CD4-positive, alpha-beta T cell treated with Interleukin-17A for 1 hour (primary cell): ENCODE results near the gene ASTE1.
A peak's percentile ranks its signal among the peaks of the same experiment; 100 is the strongest.

Source experiments
- DNase-seq: peaks from one replicate; pipeline ENCODE4 v3.0.0-alpha.2; 2020

Gene ASTE1, protein sequence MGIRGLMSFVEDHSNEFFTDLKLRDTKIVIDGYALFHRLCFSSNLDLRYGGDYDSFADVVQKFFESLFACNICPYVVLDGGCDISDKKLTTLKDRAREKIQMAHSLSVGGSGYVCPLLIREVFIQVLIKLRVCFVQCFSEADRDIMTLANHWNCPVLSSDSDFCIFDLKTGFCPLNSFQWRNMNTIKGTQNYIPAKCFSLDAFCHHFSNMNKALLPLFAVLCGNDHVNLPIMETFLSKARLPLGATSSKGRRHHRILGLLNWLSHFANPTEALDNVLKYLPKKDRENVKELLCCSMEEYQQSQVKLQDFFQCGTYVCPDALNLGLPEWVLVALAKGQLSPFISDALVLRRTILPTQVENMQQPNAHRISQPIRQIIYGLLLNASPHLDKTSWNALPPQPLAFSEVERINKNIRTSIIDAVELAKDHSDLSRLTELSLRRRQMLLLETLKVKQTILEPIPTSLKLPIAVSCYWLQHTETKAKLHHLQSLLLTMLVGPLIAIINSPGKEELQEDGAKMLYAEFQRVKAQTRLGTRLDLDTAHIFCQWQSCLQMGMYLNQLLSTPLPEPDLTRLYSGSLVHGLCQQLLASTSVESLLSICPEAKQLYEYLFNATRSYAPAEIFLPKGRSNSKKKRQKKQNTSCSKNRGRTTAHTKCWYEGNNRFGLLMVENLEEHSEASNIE

DNA sequence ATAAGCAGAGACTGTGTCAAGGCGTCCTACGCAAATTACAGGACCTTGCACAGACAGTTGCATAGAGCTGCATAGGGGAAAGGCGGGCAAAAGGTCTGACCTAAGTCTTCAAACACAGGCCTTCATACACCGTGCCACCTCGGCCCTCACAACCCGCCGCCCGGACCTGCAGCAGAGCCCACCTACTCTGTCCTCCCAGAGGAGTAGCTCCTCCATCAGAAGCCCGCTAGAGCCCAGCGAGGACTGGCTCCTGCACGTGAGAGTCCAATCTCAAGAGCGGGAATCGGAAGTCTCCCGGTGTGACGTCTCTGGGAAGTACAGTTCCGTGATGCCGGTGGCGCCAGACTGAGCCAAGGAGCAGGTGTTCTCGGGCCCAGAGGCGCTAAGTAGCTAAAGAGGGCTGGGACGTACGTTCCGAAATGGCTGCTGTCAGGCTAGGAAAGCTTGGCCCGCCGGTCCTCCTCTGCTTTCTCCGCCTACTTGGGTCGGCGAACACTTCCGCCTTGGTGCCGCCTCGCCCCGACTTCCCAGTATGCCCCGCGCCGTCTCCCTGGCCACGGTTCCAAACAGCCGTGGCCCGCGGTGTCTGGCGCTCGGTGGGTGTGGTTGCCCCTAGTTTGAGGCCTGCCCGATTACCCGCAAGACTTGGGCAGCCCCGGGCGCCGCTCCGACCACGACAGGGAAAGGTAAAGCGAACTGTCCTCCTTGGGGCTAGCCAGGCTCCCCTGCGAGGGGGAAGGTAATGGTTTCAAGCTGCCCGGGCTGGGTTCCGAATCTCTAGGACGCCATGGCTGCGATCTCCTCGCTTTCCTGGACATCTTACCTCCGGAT, at the start of gene ASTE1, which contains the start of gene NEK11:
Gene ASTE1, minus strand, starts transcription at position 505 of the 831 bp plus-strand sequence. CDS start 1,519 bp downstream, outside the sequence.
Gene NEK11, plus strand, starts transcription at position 557 of the 831 bp plus-strand sequence. CDS start 2,832 bp downstream, outside the sequence.
- peak; percentile 94 for DNase-seq

DNA sequence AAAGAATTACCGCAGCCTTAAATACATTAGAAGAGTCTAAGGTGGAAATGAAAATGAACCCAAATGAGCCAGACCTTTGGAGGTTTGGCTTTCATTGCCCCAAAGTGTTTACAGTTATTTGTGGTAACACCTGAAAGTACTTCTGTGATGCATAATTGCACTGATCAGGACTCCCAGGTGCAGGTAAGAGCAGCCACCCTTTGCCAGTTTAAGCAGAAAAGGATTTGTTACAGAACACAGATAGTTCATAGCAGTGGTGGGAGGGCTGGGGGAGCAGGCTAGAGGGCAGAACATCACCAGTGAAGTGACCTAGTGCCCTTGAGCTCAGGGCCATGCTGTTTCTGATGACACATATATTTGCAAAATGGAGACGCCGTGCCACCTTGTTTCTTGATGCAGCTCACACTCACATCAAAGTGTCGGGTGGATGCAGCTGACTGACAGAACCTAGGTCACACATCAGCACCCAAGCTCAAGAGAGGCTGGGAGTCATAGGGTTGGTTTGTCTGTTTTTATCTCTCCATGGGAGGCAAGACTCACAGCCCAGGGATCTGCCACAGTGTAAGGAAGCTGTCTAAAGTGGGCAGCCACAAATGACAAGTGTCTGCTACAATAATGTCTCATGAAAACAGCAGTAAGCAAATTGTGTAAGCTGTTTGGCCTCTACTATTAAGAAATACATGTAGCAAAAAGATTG, 49.2 kb upstream of the ASTE1 start:
- DNase-seq, result no peak

DNA sequence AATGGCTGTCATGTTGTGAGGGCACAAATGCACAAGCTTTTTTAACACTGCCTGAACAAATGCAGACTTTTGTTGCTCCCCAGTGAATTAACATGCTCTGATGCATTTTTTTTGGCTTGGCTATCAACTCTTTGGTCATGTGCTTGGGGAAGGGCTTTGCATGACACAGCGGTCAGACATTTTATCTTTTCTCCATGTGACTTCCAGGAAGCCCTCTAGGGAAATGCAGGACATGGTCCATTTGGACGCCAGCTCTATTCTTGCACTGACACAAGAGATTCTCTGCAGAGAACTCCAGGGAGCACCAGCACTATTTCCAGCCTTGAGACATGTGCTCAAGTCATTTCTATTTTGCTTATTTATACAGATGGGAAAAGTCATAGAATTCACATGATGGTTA, 46.2 kb upstream of the ASTE1 start:
- DNase-seq, result no peak

DNA sequence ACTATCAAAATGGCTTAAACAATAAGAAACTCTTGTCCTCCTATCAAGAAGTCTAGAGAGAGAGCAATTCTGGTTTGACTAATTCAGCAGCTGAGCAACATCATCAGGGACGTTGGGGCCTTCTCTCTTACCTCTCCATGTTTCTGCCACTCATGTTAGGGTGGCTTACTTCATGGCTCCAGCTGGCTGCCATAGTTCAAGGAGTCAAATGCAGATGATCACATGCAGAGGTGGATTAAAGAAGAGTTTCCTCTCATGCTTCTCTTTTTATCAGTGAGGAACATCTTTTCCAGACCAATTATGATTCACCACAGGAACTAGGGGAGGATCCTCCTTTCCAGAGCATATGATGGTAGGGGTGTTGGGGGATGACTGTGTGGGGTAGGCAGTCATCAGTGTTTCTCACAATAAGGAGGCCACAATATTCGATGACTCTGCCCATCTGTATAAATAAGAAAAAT, 45.5 kb upstream of the ASTE1 start:
- no peak for DNase-seq

DNA sequence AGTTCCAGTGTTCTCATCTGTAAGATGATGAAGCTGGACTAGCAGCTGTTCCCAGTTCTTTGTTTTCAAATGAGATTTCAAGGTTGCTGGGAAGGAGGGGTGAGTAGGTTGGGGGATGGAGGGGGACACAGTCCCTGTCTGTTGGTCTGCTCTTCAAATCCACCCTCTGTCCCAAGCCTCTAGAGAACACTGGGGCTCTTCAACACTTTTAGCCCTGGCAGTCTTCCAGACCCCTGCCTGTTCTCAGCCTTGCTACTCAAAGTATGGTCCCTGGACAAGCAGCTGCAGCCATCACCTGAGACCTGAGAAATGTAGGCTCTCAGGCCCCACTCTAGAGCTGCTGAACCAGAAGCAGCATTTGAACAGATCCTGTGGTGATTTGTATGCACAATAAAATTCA, 41.4 kb upstream of the ASTE1 start:
- DNase-seq, result no peak

DNA sequence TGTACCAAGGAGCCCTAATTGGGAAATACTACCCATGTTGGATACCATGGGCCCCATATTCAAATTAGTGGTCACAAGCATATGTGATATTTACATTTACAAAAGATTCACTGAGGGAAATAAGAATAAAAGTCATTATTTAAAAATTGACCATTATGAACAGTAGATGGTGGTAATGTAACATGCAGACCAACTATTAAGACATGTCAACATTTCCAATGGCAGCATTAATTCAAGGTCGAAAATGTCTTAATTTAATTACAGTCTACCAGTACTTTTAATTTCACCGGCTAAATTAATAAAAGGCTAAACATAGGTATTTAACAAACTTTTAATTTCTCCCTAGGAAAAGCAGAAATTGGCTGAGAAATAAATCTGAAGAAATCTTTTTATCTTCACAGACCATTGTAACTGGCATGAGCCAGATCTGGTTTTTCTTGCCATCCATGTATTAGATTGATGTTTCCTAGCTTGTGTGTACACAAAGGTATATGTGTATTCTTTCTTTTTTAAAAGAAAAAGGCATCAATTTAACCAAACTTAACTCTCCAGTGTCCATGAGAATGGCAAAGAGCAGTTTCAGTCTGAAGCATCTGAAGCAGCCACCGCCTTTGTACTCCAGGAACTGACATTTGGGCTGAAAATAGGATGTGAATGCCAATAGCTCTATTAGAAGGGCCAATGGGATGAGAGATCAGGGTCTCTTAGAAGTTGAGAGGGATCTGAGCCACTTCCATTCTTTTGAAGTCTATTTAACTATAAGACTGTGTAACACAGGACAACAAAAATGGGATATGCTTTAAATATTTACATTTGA, 26.6 kb upstream of the ASTE1 start:
- DNase-seq, result no peak

DNA sequence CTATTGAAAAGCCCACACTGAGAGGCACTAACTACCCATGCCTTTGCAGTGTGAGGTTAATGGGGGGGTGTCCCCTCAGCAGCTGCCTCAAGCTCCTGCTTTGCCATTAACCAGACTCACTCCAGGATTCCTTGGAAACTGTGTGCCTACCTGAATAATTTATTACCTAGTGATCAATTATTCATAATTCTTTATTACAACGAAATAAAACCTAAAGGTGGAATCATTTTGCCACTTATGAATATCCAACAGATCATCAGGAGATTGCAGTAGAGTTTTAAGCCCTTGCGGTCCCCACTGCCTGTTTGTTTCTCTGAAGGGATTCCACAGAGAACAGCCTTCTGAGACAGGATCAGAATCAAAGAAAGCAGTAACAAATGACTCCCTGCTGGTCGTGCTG, 23.4 kb upstream of the ASTE1 start:
- no peak for DNase-seq

DNA sequence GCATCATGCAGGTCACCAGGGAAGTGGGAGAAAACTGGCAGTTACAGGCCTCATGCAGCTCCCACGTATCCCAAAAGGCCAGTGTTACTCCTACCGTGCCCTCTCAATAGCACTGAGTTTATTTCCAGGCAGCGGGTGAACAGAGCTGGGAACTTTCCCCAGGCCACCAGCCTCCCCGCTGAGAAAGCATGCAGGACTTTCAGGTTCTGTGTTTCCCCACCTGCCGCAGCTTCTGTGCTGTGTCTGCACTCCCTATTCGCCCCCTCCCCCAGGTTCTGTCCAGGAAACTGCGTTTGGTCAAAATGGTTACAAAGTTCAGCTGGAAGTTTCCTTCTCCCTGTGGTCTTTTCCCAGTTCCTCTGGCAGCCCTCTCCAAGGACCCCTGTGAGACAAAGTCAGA, 21.4 kb upstream of the ASTE1 start:
- DNase-seq, result no peak

DNA sequence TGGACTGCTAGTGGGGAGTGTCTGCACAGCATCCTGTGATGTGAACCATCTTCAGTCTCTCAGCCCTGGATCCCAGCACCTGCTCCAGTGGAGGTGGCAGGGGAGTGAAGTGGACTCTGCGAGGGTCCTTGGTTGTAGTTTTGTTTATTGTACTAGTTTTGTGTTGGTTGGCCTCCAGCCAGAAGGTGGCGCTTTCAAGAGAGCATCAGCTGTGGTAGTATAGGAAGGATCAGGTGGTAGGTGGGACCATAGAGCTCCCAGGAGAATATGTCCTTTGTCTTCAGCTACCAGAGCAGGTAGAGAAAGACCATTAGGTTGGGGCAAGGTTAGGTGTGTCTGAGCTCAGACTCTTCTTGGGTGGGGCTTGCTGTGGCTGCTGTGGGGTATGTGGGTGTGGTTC, 21.0 kb upstream of the ASTE1 start:
- no peak for DNase-seq

DNA sequence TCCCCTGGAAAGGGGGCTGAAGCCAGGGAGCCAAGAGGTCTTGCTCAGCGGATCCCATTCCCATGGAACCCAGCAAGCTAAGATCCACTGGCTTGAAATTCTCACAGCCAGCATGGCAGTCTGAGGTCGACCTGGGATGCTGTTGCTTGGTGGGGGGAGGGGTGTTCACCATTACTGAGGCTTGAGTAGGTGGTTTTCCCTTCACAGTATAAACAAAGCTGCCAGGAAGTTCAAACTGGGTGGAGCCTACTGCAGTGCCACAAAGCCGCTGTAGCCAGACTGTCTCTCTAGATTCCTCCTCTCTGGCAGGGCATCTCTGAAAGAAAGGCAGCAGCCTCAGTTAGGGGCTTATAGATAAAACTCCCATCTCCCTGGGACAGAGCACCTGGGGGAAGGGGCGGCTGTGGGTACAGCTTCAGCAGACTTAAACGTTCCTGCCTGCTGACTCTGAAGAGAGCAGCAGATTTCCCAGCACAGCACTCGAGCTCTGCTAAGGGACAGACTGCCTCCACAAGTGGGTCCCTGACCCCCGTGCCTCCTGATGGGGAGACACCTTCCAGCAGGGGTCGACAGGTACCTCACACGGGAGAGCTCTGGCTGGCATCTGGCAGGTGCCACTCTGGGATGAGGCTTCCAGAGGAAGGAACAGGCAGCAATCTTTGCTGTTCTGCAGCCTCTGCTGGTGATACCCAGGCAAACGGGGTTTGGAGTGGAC, 15.8 kb upstream of the ASTE1 start:
- DNase-seq, result peak; percentile 70

DNA sequence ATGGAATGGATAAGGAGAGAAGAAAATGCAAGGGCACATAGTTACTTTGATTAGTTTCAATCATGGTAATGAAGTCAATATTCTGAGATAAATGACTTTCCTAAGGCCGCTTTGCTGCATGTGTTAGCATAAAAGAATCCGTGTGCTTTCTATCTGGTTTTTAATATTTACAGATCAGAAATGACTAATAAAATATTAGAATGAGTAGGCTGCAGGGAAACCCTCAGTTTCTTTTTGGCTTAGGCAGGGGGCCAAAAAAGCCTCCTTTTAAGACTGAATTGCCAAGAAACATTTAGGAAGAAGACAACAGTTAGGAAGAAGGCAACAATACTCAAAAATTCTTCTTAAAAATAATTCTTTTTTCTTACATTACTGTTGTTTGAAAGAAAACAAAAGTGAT, 11.7 kb upstream of the ASTE1 start:
- no peak for DNase-seq

DNA sequence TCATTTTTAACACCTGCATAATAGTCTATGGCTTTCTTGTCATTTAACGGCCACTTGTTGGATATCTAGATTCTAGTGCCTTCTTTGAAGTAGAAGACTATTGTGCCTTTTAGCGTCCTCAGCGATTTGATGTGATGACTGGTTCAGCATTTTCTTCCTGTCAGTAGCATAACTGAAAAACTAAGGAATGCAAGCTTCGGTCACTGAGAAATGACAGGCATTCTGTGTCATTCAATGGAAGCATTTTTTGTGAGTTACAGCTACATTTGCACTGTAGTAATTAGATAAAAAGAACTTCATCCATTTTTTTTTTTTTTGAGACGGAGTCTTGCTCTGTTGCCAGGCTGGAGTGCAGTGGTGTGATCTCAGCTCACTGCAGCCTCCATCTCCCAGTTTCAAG, 10.4 kb upstream of the ASTE1 start:
- no peak for DNase-seq

DNA sequence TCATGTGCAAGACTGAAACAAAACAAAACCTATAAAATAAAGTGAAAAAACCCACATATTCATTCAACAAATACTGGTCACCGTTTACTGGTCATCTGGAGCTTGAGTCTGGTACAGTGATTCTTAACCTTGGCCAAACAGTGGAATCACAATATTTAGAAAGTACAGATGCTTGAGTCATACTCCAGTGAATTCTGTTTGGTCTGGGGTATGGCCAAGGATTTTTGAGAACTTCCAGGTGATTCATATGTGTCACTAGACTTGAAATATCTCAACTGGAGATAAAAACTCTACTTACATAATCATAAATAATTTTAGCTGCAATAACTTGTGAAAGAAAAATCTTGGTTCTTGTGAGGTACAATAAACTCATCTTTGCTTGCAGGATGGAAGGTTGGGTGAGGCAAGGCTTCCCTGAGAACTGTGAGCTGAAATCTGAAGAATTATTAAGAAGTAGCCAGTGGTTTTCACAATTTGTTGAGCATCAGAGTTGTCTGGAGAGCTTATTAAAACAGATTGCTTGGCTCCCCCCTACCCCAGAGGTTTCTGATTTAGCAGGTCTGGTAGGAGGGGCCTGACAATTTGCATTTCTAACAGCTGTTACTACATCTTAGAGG, 9.7 kb upstream of the ASTE1 start:
- DNase-seq, result no peak

DNA sequence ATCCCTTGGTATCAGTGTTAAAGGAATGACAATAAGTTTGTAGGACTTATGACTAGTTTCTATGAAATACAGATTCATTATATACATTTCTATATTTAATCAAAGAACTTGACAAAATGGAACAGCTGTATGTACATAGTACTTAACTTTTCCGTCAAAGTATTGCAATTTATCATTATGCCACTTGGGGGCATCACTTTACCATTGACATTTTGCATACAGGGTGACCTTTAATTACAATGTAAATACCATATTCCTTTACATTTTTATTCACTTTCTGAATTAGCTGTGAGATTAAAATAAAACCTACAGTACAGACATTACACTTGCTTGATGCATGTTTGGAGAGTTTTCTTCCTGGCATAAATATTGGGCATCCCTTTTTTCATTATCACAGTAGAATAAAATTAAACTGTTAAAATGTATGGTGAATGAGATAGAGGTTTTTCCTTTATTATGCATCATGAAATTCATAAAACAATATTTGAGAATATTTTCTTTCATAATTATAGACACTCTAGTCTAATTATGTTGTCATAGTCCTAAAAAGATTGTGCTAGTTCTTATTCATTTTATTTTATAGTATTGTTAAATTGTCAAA, 7.0 kb upstream of the ASTE1 start:
- peak; percentile 78 for DNase-seq

DNA sequence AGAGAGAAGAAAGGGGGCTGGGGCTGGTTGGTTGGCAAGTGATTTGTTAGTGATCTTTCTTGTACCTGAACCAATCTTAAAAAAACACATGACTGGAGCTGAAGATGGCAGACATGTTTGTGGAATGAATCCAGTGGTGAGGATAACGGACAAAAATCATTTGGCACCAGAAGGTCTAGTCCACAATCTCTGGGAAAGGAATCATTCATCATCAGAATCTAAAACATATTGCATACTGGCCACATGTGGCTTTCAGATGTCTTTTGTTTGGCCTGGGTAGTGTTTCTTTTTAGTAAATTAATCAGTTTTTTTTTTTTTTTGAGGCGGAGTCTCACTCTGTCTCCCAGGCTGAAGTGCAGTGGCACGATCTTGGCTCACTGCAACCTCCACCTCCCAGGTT, 5.0 kb upstream of the ASTE1 start:
- no peak for DNase-seq

DNA sequence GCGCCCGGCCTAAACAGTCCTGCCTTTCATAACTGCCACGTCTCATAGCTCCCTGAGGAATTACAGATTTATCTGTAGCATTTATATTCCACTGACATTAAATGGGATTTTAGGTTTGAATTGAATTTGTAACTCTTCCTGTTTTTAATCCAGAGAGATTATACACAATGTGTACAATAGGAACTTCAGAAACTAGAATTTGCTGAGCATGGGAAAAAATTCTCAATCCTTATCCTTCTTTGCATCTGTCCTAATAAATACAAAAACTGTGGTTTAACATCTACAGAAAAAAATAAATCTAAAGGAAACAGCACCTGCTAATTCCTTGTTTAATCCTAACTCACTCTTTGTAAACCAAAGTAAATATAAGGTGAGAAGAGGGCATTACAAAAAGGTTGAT, 2.2 kb upstream of the ASTE1 start:
- DNase-seq, result no peak

DNA sequence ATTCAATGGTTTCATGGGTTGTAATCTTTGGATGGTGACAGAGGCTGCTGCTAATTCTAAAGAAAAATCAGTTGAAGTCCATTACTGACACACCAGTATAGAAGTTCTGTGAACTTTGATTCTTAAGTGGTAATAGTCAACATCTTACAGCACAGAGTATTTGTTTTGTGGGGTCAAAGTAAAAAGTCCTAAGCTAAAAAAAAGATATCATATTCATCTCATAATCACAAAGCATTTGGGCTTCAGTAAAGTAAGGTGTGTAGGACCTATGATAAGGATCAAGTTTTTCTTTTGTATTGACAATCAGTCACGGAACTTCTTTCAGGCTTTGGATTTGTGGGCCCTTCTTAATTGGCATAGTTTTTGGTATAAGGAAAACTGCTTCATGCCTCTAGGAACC, 1.1 kb downstream of the ASTE1 start:
- no peak for DNase-seq

DNA sequence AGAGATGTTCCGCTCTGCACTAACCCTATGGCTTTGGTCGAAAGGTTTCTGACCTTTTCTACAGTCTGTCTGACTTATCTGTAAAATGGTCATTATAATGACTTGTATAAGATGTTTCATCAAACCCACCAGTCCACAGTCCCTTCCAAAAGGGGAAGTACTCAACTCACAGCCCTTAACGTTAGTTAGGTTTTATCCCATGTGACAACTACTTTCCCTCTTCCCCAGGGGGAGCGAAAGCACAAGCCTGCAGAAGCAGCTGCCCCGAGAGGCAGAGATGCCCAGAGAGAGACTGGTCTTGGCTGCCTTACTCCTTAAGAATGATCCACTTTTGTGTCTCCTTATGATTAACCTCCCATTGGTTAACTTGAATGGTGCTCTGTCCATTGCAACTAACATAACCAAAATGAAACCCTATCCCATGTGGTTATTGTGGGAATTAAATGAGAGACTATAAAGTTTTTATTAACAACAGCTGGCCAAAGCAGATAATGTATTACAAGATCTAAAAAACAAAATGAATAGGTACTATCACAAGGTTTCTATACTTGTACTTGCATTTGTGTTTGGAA, 6.4 kb downstream of the ASTE1 start:
- DNase-seq, result no peak

DNA sequence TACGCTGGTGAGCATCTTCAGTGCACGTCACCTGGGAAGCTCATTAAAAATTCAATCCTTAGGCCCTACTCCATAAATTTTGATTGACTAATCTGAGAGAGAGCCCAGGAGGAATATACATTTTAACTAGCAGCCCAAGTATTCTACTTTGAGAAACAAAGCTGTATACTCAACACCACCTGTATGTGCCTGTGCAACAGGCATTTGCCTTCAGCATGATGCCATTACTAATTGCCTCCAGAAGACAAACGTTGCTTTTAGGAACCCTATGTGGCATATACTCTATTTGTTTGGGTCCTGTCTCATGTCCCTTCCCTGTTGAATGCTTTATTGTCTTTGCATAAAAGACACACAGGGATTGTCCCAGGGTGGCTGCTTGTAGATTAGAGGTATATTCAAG, 7.7 kb downstream of the ASTE1 start:
- DNase-seq, result no peak

DNA sequence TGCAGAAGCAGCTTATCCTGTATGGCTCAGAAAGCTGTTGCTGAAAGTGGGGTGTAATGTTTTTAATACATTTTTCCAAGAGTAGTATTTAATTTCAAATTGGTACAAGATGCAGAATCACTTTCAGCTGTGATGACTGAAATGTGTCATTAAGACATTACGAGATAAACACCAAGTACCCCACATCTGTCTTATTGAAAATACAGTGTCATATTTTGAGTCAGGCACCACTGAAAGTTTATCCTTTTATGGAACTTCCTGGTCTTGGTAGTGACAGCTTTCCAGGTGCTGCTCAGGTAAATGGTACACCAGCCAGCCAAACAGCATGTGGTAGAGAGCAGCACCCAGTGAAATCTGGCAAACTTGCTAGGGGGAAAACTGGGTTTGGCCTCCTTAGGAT, 16.9 kb downstream of the ASTE1 start:
- DNase-seq, result no peak
